Measurements from ENCODE around the gene RNF148.
"Not testable (repeated sequence)": the region's sequence is repeated elsewhere in the genome, so short reads cannot be mapped to it uniquely, and the experiment has no call there.

RNF148 gene

DNA sequence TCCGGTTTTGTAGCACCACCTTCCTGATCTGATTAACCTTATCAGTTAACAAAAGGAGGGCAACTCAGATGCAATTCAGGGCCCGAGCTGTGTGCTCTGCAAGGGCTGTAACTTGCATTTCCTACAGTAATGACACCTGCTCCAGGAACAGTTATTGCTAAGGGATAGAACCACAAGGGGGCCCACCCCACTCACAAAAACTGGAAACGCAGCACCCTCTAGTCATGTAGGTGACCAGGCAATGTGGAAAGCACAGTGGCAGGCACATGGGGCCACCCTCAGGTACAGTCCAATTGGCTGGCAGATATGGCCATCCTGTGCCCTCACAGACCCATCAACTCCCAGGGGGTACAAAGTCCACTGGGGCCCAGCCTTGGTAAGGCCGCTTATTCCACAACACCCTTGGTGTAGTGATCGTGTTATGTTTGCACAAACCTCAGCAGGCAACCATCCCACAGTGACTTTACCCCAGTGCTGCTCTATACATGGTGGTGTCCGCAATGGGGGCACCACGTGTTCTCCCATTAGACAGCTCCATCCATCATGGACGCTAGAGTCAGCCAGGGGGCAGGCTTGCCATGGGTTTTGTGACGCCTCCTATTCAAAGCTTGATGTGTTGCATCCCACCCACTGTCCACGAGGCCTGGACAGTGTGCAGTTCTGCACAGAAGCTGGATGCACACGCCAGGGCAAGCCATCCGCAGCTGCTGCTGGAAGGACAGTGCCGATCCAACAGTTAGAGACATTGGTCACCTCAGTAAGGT lies 13.2 kb downstream of the RNF148 start:
- no peak for DNase-seq

DNA sequence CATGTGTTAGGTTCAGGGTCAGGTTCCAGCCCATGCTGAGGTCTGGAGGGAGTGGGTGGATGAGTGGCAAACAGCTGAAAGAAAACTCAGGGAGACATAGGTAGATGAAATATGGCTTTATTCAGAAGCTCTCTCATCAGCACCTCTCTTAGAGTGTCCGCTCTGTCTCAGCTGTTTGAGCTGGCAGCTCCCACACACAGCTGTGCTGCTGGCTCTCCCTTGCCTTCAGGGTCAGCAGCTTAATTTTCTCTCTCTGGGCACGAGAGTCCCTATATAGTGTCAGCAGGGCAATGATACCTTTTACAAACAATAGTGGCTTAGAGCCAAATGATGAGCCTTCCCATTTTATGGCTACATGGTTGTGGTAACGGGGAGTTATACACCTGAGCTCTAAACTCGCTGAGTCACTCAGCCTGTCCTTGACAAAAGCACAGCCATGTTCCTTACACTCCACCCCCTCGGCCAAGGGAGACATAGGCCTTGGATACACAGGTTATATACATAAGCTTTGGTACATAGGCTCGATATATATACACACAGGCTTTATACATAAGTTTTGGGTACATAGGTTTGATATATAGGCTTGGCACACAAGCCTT lies 14.2 kb downstream of the RNF148 start:
- no peak for DNase-seq

DNA sequence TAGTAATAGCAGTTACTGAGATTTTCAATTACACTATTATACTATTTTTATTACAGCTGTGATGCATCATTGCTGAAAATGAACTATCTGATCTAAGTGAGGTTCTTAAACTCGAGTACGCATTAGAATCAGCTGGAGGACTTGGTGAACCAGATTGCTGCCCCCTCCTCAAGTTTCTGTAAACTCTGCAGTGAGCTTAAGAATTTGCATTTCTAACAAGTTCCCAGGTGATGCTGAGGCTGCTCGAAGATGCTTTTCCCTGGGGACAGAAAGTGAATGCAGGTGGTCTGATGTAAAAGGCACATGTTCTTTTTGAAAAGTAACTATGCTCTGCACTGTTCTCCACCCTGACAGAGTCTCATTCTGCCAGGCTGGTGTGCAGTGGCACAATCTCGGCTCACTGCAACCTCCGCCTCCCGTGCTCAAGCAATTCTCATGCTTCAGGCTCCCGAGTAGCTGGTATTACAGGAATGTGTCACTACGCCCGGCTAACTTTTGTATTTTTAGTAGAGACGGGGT lies 16.3 kb downstream of the RNF148 start:
- no peak for DNase-seq

DNA sequence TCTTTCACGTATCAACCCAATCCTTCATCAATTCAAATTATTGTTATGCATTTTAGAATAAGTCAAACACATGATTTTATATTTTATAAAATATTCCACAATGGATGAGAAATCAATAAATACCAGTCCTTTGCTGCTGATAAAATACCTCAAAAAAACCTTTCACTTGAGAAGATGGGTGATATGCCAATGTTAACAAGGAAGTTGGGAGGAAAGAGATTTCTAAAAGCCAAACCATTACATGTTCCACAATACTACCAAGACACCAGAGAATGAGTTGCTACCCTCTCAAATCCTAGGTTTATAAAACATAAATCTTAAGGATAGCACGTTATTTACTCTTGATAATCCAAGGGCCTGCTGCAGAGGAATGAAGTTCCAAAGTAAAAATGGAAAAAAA lies 18.2 kb downstream of the RNF148 start:
- DNase-seq = no peak

DNA sequence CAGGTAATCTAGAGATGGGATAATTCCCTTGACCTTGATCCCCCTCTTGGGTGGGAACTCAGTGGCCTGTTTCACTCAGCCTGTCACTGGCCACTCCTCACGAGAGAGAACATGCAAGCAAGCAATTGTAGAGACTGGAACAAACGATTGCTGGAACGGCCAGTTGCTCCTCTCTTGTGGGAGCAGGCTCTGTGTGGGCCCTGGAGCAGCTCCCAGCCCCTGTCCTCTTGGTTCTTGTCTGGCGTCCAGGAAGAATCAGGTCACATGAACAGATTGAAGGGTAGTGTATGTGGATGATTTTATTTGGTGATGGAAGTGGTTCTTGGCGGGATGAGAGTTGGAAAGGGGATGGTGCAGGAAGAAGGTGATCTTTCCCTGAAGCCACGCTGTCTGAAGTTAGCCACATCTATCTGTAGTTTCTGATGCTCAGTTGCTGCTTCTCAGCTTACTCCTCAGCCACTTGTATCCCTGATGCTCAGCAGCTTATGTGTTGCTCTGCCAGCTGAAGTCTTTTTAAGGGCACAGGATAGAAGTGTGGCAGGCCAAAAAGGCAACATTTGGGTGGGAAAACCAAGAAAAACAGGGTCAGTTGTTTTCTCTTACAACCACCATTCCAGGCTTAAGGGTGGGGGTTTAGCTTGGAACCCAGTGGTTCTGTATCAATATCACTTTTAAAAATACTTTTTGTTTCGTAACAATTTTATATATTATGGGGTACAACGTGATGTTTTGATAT lies 19.7 kb downstream of the RNF148 start:
- DNase-seq = no peak

DNA sequence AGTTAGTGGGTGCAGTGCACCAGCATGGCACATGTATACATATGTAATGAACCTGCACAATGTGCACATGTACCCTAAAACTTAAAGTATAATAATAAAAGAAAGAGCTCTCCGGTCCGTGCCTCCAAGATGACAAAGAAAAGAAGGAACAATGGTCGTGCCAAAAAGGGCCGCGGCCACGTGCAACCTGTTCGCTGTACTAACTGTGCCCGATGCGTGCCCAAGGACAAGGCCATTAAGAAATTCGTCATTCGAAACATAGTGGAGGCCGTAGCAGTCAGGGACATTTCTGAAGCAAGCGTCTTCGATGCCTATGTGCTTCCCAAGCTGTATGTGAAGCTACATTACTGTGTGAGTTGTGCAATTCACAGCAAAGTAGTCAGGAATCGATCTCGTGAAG lies 21.5 kb downstream of the RNF148 start:
- not testable (repeated sequence) for DNase-seq

DNA sequence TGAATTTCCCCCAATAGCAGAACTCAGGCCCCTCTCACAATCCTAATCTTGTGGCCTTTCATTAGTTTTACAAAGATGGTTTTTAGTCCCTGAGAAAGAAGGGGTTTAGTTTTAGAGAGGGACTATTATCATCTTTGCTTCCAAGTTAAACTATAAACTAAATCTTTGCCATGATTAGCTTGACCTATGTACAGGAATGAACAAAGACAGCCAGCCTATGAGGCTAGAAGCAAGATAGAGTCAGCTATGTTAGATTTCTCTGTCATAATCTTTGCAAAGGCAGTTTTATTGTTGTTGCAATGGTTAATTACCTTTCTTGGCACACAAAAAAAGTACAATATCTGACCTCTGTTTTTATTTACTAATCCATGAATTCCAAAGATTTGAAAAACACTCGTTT lies 22.9 kb downstream of the RNF148 start:
- DNase-seq = no peak

DNA sequence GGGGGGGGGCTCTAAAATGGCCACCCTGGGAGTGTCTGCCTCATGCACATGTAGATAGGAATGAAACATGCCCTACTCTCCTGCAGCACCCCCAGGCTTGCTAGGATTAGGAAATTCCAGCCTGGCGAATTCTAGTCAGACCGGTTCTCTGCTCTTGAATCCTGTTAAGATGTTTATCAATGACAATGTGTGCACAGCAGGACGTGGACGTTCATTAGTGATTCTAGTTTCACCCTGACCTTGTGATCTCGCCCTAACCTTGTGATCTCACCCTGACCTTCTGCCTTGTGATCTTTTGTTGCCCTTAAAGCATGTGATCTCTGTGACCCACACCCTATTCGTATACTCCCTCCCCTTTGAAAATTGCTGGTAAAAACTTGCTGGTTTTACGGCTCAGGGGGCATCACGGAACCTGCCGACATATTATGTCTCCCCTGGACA lies 23.4 kb downstream of the RNF148 start:
- DNase-seq = not testable (repeated sequence)

DNA sequence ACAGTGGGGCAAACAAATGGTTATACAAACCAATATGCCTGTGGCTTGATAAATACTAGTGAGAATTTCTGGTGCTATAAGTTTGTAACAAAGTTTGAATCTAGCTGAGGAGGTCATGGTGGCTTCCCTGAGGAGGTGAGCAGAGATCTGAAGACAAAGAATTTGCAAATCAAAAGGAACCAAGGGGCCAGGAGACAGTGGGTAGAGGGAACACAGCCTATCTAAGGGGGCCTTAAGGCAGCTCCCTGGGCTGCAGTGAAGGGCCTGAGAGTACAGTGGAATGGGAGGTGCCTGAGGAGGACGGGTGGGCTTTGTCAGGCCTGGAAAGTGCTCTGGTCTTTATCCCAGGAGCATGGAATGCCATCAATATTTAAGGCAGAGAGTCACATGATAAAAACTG lies 25.6 kb downstream of the RNF148 start:
- DNase-seq = no peak

DNA sequence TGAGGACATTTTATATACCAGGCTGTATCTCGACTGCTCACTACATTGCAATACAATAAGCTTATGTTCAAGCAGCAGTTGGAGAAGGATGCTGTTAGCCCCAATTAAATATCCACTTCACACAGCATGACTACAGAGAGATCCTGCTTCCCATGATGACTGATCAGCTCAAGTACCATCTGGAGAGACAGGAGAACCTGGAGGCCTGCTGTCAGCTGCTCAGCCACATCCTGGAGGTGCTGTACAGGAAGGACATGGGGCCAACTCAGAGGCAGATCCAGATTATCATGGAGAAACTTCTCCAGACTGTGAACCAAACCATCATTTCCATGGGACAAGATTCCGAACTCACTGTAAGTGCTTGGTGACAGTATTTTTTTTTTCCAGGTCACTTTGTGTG lies 26.3 kb downstream of the RNF148 start:
- DNase-seq = peak; percentile 71

DNA sequence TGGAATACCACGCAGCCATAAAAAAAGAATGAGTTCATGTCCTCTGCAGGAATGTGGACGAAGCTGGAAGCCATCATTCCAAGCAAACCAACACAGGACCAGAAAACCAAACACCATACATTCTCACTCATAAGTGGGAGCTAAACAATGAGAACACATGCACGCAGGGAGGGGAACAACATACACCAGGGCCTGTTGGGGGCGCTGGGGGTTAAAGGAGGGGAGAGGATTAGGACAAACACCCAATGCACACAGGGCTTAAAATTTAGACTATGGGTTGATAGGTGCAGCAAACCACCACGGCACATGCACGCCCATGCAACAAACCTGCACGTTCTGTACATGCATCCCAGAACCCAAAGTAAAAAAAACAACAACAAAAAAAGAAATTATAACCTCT lies 27.1 kb downstream of the RNF148 start:
- no peak for DNase-seq

DNA sequence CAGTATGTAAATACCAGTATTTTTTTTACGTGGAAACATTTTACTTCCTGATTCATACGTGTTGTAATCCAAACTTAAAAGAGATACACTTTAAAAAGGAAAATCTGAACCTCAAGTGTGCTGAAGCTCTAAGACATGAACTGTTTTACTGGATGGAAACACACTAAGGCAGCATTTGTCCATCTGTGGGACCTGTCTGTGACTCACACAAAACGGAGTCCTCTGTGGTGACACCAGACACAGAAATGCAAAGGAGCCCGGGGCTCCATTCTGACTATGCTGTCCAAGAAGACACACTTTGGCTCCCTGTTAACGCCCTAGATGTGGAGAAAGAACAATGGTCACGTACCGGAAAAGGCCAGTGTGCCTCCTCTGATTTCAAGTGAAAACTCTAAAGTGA lies 27.7 kb downstream of the RNF148 start:
- no peak for DNase-seq

DNA sequence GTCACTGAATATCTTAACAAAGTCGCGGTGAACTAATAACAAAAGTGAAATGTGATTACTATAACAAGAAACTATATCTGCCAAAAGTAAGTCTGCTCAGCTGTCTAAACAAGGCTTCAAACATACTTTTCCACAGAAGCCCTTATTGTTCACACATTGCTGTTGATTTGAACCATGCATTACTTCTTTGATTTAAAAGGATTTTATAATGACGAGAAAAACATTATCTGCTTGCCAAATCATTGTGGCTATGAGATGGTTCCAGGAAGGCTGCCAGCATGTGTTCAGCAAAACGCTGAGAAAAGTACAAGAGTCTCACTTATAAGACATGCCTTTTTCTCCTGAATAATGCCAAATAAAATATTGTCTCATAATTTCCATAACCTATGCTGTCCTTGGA lies 28.2 kb downstream of the RNF148 start:
- no peak for DNase-seq

DNA sequence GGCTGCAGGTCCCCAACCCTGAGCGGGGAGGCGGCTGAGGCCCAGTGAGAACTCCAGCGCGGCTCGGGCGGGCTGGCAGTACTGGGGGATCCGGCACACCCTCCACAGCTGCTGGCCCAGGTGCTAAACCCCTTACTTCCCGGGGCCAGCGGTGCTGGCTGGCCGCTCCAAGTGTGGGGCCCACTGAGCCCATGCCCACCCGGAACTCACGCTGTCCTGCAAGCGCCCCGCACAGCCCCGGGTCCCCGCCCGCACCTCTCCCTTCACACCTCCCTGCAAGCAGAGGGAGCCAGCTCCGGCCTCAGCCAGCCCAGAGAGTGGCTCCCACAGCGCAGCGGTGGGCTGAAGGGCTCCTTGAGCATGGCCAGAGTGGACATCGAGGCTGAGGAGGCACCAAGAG lies 28.8 kb downstream of the RNF148 start:
- DNase-seq = no peak

DNA sequence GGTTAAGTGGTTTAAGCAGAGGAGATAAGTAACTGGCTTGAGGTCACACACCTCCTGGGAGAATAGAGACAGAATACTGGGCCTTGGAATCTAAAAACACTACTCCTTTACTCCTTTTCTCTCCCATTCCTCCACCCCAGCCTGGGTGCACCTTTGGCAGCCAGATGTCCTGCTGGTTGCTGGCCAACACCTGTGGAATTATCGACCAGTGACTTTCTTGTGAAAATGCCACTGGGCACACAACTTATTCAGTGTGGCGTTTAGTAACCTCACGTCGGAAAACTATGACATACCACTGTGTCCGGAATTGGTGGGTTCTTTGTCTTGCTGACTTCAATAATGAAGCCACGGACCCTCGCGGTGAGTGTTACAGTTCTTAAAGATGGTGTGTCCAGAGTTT lies 30.2 kb downstream of the RNF148 start:
- no peak for DNase-seq

DNA sequence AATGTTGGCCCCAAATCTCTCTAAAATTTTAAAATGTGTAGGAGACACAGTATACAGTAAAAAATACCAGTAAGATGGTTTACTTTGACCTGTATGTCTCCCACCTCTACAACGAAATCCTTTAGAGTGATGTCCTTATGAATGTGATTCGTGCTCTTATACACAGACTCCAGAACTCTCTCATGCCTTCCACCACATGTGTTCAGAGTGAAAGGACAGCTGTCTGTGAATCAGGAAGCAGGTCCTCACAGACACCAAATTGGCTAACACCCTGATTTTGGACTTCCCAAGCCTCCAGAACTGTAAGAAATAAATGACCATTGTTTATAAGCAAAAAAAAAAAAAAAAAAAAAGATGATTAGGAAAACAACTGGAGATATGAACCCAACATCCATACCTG lies 39.0 kb downstream of the RNF148 start:
- DNase-seq = no peak

DNA sequence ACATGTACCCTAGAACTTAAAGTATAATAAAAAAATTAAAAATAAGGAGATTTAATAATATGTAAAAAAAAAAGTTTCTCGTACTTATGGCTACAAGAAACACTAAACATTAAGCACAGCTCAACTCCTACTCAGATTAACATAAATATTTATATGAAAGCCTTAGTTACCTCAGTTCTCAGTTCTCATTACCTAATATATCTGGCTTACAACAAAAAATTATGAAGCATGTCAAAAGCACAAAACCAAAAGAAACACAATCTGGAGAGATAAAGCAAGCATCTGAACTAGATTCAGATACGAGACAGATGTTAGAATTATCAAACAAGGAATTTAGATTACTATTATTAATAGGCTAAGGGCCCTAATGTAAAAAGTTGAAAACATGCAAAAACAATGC lies 43.9 kb downstream of the RNF148 start:
- DNase-seq = no peak

DNA sequence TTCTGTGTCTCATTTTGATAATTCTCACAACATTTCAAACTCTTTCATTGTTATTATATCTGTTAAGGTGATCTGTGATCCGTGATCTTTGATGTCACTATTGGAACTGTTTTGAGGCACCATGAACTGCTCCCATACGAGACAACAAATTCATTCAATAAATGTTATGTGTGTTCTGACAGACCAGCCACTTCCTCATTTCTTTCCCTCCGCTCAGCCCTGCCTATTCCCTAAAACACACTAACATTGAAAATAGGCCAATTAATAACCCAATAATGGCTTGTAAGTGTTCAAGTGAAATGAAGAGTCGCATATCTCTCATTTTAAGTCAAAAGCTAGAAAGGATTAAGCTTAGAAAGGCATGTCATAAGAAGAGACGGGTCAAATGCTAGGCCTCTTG lies 49.0 kb downstream of the RNF148 start:
- DNase-seq = no peak

DNA sequence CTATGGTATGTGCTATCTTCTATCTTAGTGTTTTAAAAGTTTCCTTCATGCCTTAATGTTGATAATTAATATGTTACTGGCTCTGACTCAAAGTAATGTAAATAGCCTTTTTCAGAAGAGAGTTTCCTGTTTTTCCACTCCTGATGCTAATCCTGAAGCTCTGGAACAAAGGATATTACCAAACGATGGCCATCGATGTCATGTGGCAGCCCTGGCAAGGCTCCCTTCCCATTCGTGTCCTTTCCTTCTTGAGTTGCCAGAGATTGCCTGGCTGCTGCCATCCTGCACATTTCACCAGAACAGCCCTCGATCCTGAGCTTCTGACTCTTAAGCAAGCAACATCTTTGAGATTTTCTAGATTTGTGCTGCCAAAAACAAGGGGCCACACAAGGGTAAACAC lies 49.8 kb downstream of the RNF148 start:
- DNase-seq = no peak
